ENCODE data around the gene KCNQ5.

The KCNQ5 gene

DNA sequence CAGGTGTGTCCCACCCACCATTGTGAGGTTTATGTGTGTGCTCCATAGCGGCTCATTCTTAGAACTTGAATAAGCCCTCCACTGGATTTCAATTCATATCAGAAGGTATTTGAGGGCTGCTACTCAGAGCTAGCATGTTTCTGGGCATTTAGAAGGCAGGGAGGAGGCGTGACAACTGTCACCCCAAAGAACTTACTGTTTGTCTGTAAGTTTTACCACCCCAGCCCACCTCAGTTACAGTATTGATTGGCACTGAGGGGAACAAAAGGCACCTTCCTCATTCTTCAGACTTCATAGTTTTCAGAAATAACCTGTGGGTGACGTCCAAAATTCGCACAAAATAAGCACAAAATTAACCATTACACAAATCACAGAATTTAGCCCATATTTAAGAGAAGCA, 521.7 kb downstream of the KCNQ5 start:
- no peaks in the 10 kb centered on the region for H3F3A ChIP-seq (ENCODE audit: control insufficient read depth, insufficient read depth)
- no peak overlapping the region for H3K4me3 ChIP-seq (ENCODE audit: low read length)
- H3K9me2 ChIP-seq (replicated peaks; ENCODE audit: control insufficient read depth, low read length) = no peaks in the 10 kb centered on the region
- no peaks in the 10 kb centered on the region for H3K79me2 ChIP-seq (ENCODE audit: control insufficient read depth, low read length)
- TF ChIP-seq EZH2phosphoT487 (IDR thresholded peaks at IDR 0.05; ENCODE audit: borderline replicate concordance, low read length) = no peak
- TF ChIP-seq CTCF (IDR thresholded peaks at IDR 0.05; ENCODE audit: low read depth, low read length, poor library complexity, severe bottlenecking) = no peak
- H4K20me1 ChIP-seq (ENCODE audit: control insufficient read depth, insufficient read depth, low read depth, low read length) = no peaks in the 10 kb centered on the region
- peaks cover 8% of the 10 kb centered on the region for H3K4me1 ChIP-seq (ENCODE audit: control insufficient read depth, low read length)
- no peak overlapping the region for H3K27ac ChIP-seq (ENCODE audit: low read depth, low read length)
- H3K36me3 ChIP-seq (ENCODE audit: control insufficient read depth, low read length) = peaks cover 12% of the 10 kb centered on the region; the same call in 1 of the 2 replicates
- no peak overlapping the region for H3K4me2 ChIP-seq (ENCODE audit: low read length)
- H3K9me3 ChIP-seq (ENCODE audit: control insufficient read depth, insufficient read depth, low read length) = no peaks in the 10 kb centered on the region
- no peaks in the 10 kb centered on the region for H3K27me3 ChIP-seq (ENCODE audit: control insufficient read depth, low read length)

- H3F3A ChIP-seq (ENCODE audit: control insufficient read depth, insufficient read depth) = no peaks in the 10 kb centered on the region
- no peak for TF ChIP-seq CTCF (IDR thresholded peaks at IDR 0.05; ENCODE audit: low read depth, low read length, poor library complexity, severe bottlenecking)
- TF ChIP-seq EZH2phosphoT487 (IDR thresholded peaks at IDR 0.05; ENCODE audit: borderline replicate concordance, low read length) = no peak
- no peaks in the 10 kb centered on the region for H4K20me1 ChIP-seq (ENCODE audit: control insufficient read depth, insufficient read depth, low read depth, low read length)
- no peak overlapping the region for H3K27ac ChIP-seq (ENCODE audit: low read depth, low read length)
- no peaks in the 10 kb centered on the region for H3K9me3 ChIP-seq (ENCODE audit: control insufficient read depth, insufficient read depth, low read length)
- H3K79me2 ChIP-seq (ENCODE audit: control insufficient read depth, low read length) = no peaks in the 10 kb centered on the region
- no peaks in the 10 kb centered on the region for H3K27me3 ChIP-seq (ENCODE audit: control insufficient read depth, low read length)
- no peaks in the 10 kb centered on the region for H3K9me2 ChIP-seq (replicated peaks; ENCODE audit: control insufficient read depth, low read length)
- H3K4me2 ChIP-seq (ENCODE audit: low read length) = no peak overlapping the region
- peaks cover 12% of the 10 kb centered on the region; the same call in 1 of the 2 replicates for H3K36me3 ChIP-seq (ENCODE audit: control insufficient read depth, low read length)
- no peak overlapping the region for H3K4me3 ChIP-seq (ENCODE audit: low read length)
- H3K4me1 ChIP-seq (ENCODE audit: control insufficient read depth, low read length) = peaks cover 8% of the 10 kb centered on the region
Observed at GRCh38 chr6:73144516-73144915, 522.7 kb downstream of the KCNQ5 start.

DNA sequence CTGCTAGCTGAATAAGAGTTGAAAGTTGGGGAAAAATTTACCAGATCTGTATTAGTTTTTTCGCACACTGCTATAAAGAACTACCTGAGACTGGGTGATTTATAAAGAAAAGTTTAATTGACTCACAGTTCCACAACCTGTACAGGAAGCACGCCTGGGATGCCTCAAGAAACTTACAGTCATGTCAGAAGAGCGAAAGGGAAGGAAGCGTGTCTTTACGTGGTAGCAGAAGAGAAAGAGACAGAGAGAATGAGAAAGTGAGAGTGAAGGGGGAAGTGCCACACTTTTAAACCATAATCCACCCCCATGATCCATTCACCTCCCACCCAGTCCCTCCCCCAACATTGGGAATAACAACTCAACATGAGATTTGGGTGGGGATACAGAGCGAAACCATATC, 523.8 kb downstream of the KCNQ5 start:
- no peaks in the 10 kb centered on the region for H4K20me1 ChIP-seq (ENCODE audit: control insufficient read depth, insufficient read depth, low read depth, low read length)
- H3K27ac ChIP-seq (ENCODE audit: low read depth, low read length) = no peak overlapping the region

More for the DNA sequence above, 523.8 kb downstream of the KCNQ5 start:
- TF ChIP-seq EZH2phosphoT487 (IDR thresholded peaks at IDR 0.05; ENCODE audit: borderline replicate concordance, low read length) = no peak
- no peak for TF ChIP-seq CTCF (IDR thresholded peaks at IDR 0.05; ENCODE audit: low read depth, low read length, poor library complexity, severe bottlenecking)
- H3K9me3 ChIP-seq (ENCODE audit: control insufficient read depth, insufficient read depth, low read length) = no peaks in the 10 kb centered on the region
- H3F3A ChIP-seq (ENCODE audit: control insufficient read depth, insufficient read depth) = no peaks in the 10 kb centered on the region
- no peak overlapping the region for H3K4me2 ChIP-seq (ENCODE audit: low read length)
- H3K79me2 ChIP-seq (ENCODE audit: control insufficient read depth, low read length) = no peaks in the 10 kb centered on the region
- peaks cover 8% of the 10 kb centered on the region for H3K4me1 ChIP-seq (ENCODE audit: control insufficient read depth, low read length)
- no peaks in the 10 kb centered on the region for H3K27me3 ChIP-seq (ENCODE audit: control insufficient read depth, low read length)
- H3K9me2 ChIP-seq (replicated peaks; ENCODE audit: control insufficient read depth, low read length) = no peaks in the 10 kb centered on the region
- H3K4me3 ChIP-seq (ENCODE audit: low read length) = no peak overlapping the region
- peaks cover 12% of the 10 kb centered on the region; the same call in 1 of the 2 replicates for H3K36me3 ChIP-seq (ENCODE audit: control insufficient read depth, low read length)

Measured in DOHH2 (cell line).